HG02571 (cell line): ENCODE data around the gene UNC93B1.
"Not testable (repeated sequence)": the region's sequence is repeated elsewhere in the genome, so short reads cannot be mapped to it uniquely, and the experiment has no call there.

Experiments used
- ATAC-seq: cut with Tn5 transposase; IDR thresholded peaks from one replicate; pipeline ENCODE4 v1.9.1; 2021; ENCODE audit warnings: mild to moderate bottlenecking, moderate library complexity; ENCODE audit not compliant: unreplicated experiment

The UNC93B1 gene

GRCh38 chr11:67995579-67995978 lies 8.3 kb downstream of the UNC93B1 start:
- ATAC-seq = not testable (repeated sequence)

DNA sequence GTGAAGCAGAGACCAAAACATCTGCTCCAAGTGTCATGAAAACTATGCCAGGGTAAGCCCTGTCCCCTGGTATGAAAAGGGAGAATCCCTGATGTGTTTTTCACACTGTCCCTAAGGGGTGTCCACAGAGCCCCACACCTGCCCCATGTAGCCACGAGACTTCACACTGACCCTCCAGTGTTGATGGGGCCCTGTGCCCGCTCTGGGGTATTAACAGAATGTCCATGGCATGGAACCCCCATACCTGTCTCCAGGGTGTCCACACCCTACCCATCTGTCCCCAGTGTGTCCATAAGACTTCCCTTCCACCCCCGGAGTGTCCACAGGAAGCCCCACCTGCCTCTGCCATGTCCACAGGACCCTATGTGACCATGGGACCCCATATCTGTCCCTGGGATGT lies 8.8 kb downstream of the UNC93B1 start:
- not testable (repeated sequence) for ATAC-seq

GRCh38 chr11:67994387-67994786 lies 9.5 kb downstream of the UNC93B1 start:
- ATAC-seq = not testable (repeated sequence)

DNA sequence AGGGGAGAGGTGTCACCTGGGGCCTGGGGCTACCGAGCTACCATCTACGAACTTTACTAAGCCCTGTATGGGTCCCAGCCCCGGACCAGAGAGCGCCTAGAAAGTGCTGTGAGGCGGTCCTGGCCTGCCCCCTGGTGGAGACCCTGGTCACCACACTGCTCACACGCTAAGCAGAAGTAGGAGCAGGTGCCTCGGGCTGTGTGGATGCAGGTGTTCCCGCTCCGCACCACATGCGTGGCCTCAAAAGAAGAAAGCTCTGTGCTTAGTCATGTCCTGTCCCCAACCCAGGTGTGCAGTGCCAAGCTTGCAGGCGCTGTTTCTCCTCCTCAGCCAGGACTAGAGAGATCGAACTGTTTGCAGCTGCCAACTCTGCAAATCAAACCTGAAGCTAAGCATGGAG lies 10.1 kb downstream of the UNC93B1 start:
- ATAC-seq = not testable (repeated sequence)

DNA sequence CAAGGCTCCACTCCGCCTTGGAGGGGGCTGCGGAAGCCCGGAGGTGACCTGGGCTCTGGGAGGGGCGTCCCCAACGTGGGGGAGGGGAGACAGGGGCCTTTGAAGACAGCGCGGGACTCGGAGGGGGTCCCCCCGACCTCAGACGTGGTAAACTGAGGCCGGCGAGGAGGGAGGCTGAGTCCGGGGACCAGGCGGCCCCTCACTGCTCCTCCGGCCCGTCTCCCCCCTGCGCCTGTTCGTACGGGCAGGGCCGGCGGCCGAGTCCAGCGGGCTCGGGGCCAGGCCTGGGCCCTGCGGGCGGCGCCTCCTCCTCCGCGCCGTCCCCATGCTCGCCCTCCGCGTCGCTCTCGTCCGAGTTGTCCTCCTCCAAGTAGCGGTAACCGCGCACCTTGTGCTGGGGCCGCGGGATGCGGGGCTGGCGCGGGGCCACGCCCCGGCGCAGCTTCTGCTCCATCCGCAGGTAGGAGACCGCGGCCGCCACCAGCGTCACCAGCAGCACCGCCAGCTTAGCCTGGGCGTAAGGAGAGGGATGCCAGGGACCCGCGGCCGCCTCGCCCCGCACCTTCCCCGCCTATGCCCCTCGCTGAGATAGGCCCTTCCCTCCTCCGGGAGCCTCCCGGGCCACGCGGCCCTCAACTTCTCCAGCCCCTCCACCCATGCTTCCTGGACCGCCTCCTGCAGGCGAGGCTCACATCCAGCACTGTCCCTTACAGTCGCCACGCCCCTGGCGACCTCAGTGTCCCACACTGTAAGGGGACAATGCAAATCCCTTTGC lies 12.4 kb downstream of the UNC93B1 start:
- ATAC-seq = not testable (repeated sequence)

DNA sequence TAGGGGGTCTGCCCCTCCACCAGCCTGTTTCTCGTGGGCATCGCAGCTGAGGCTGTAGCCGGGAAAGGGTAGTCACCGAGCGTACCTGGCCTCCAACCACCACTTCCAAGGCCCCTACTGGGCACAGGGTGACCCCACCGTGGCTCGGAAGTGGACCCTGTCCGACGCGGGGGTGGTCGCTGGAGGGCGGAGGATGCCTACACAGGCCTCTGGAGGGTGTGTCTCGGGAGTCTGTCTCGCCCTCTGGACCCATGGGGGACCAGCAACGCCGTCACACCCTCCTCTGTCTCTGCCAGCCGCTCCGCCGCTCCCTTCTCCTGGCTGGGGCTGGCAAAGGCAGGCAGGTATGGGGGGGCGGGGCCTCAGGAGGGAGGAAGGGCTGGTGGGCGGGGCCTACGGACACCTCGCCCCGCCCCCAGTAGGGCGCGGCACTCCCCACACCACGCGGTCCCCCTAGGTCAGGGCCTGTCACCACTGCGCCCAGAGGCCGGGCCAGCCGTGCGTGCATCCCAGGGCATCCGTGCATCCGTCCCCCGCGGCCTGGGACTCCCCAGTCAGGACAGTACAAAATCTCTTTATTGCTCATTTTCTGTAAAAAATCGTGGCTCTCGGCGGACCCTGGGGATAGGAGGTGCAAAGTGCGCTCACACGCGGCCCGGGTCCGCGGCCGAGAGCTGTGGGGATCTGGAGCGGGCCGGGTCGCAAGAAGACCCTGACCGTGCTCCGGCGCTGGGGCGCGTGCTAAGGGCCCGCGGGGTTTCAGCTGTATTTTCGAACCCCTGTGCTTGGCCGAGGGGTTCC lies 13.2 kb downstream of the UNC93B1 start:
- ATAC-seq = not testable (repeated sequence)

DNA sequence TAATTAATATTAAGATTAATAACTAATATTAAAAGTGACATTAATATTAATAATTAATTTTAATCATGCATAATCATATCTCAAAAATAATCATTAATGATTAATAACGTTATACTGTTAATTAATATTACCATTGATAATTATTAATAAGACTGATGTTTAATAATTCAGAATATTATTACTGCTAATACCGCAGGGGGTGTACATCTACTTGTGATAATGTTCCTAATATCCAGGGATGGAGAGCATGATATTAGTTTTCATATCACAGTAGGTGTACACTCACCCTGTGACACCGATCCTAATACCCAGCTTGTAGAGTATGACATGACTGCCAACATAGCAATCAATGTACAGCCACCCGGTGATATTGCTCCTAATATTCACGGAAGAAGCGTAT lies 18.6 kb downstream of the UNC93B1 start:
- not testable (repeated sequence) for ATAC-seq

- no peak for ATAC-seq
Measured at GRCh38 chr11:67983951-67984350, 19.9 kb downstream of the UNC93B1 start.

DNA sequence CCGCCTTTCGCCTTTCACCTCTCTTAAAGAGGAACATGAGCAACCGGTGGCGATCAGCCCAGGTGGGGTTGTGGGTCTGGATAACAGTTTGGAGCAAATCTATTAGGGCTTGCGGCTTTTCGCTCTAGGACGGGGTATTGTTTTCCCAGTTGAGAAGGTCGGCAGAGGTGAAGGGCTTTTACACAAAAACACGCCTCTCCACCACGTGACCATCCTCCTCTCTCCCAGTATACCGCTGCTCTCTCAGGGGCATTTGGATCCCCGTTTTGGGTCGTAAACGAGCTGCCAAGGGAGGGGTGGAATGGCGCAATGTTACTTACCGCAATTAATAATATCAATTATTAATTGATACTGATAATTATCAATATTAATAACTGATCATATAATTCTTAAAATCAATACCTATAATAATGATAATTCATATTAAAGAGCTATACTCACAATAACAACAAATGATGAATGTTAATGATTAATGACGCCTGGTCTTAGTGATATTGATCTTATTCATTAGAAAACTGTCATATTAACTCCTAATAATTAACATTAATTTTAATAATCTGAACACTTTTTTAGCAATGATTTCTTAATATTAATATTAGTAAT lies 21.5 kb downstream of the UNC93B1 start:
- ATAC-seq = not testable (repeated sequence)

DNA sequence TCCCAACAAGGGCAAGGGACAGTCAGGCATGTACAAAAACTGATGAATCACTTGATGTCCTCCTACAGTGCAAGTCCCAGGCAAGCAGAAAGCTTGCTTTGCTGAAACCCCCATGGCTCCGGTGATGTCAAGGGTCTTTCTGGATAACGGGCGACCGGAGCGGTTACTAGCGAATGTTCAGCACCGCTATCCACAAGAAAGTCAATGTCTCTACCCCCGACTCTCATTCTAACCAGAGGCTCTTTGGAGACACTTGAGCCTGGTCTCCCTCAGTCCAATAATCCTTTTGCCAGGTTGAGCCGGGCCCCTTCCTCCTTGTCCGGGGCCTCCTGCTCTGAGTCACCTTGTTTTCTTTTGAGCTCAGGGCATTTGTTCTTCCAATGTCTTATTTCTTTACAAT lies 22.7 kb downstream of the UNC93B1 start:
- not testable (repeated sequence) for ATAC-seq

GRCh38 chr11:67978766-67979418 lies 25.0 kb downstream of the UNC93B1 start:
- not testable (repeated sequence) for ATAC-seq

DNA sequence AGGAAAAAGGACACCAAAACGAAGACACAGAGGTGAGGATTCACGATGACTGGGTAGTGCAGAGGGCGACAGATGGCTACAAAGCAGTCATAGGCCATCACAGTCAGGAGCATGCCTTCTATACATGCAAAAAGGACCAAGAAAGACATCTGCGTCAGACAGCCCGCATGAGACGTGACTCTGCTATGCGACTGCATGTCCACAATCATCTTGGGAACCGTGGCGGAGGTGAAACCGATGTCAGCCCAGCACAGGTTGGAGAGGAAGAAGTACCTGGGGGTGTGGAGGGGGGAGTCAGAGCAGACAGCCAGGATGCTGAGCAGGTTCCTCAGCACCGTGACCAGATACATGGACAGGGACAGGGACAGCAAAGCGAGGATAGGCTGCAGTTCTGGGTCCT lies 29.2 kb downstream of the UNC93B1 start:
- ATAC-seq = not testable (repeated sequence)

- ATAC-seq = not testable (repeated sequence)
Measured at GRCh38 chr11:67965830-67966348, 38.0 kb downstream of the UNC93B1 start.

DNA sequence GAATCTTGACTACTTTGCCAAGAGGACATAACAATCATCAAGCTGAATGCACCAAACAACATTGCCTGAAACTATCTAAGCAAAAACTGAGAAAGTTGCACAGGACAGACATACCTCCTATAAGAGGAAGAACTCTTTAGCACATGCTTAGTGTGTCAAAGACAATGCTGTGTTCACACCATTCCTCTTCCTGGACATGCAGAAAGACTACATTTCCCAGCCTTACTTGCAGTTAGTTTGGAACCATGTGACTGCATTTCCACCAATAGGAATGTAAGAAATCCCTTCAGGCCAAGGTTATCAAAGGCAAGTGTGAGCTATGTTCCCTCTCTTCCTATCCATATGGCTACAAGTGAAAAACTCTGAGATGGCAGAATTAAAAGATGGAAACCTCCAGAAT lies 39.2 kb downstream of the UNC93B1 start:
- not testable (repeated sequence) for ATAC-seq

- ATAC-seq = not testable (repeated sequence)
Measured at GRCh38 chr11:67963879-67964278, 40.0 kb downstream of the UNC93B1 start.

DNA sequence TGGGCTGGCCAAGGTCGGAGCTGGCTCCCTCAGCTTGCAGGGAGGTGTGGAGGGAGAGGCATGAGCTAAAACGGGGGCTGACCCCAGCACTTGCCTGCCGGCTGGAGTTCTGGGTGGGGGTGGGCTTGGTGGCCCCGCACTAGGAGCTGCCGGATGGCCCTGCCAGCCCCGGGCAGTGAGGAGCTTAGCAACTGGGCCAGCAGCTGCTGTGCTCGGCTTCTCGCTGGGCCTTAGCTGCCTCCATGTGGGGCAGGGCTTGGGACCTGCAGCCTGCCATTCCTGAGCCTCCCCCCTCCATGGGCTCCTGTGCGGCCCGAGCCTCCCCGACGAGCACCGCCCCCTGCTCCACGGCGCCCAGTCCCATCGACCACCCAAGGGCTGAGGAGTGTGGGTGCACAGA lies 40.7 kb downstream of the UNC93B1 start:
- ATAC-seq = not testable (repeated sequence)

- ATAC-seq = not testable (repeated sequence)
Measured at GRCh38 chr11:67956236-67956635, 47.7 kb downstream of the UNC93B1 start.

DNA sequence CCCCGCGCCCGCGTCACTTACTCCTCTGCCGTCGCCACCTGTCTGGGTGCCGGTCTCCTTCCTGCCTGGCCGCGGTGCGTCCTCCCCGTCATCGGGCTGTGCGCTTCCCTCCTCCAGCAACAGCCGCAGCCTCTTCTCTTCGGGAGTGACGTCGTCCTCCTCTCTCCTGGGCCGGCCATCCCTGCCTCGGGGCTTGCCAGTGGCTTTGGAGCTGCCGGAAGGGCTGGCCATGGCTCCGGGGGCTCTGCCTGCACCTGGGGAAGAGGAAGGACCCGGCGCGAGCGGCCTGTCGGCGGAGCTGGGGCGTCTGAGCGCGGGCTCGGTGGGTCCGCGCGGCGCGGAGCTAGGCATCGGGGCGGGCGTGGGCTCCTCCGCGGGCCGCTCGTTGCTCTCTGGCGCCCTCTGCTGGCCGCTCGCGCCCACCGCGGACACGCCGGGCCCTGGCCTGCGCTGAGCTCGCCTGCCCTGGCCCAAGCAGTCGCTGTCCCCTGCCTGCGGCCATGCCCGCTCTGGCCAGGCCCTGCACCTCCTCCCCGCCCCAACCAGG lies 48.4 kb downstream of the UNC93B1 start:
- not testable (repeated sequence) for ATAC-seq

- ATAC-seq = not testable (repeated sequence)
Measured at GRCh38 chr11:67954971-67955370, 48.9 kb downstream of the UNC93B1 start.

- ATAC-seq = not testable (repeated sequence)
Measured at GRCh38 chr11:67954251-67954650, 49.6 kb downstream of the UNC93B1 start.
